Pulmonary artery endothelial cell (primary cell): Measurements from ENCODE around the gene TMEM89. TPM values are rescaled to one million over a fixed set of nuclear protein-coding genes. Genes with fewer than 3 reads are reported as not detected.
A peak's percentile ranks its signal among the peaks of the same experiment; 100 is the strongest.

ENCODE experiments used
- DNase-seq: peaks from one replicate; pipeline ENCODE4 v3.0.0-alpha.2; 2011; ENCODE audit warnings: low read depth, low spot score
- total RNA-seq: library from RNA; depleted of rRNA; stranded (reverse); fragments of >200 nt; gene quantifications from 2 replicates; pipeline ENCODE4 v1.2.3, GENCODE V29; 2014

The TMEM89 gene, protein sequence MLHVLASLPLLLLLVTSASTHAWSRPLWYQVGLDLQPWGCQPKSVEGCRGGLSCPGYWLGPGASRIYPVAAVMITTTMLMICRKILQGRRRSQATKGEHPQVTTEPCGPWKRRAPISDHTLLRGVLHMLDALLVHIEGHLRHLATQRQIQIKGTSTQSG
- not detected in 2 replicates for total RNA-seq

DNA sequence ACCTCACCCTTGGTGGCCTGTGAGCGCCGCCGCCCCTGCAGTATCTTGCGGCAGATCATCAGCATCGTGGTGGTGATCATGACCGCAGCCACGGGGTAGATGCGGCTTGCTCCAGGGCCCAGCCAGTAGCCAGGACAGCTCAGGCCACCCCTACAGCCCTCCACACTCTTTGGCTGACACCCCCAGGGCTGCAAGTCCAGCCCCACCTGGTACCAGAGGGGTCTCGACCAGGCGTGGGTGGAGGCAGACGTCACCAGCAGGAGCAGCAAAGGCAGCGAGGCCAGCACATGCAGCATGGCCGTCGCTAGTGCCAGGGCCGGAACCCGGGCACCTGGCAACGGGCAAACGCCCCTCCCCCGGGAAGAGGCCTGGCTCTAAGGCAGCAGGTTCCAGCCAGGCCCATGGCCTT, at the start of gene TMEM89:
Gene TMEM89, minus strand, starts transcription at position 309 of the 409 bp plus-strand sequence. Its CDS starts 13 bp downstream, at position 296.
- no peak for DNase-seq

DNA sequence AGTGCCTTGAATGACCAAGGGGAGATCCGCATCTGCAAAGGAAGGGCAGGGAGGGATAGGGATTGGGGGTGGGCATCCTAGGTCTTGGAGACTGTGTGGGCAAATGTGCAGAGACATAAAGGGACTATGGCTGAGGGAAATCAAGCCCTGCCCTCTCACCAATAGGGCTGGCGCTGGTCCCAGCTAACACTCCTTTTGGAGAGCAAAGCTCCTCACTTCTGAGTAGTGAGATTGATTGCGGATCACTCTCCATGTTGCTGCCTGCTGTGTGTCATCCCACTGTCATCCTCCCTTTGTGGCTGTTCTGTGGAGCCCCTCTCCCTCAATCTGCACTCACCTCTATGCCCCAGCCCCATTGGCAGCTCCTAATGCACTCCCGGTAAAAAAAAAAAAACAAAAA, 43.4 kb upstream of the TMEM89 start:
- DNase-seq = no peak

DNA sequence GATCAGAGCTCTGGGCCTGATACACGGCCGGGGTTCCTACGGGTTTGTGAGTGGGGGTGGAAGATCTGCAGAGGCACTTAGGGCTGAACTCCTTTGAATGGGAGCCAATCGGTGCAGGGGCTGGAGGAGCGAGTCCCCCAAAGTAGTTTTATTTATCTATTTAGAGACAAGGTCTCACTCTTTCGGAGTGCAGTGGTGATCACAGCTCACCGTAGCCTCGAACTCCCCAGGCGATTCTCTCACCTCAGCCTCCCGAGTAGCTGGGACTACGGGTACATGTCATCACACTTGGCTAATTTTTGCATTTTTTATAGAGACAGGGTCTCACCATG, 42.7 kb upstream of the TMEM89 start:
- DNase-seq = no peak

DNA sequence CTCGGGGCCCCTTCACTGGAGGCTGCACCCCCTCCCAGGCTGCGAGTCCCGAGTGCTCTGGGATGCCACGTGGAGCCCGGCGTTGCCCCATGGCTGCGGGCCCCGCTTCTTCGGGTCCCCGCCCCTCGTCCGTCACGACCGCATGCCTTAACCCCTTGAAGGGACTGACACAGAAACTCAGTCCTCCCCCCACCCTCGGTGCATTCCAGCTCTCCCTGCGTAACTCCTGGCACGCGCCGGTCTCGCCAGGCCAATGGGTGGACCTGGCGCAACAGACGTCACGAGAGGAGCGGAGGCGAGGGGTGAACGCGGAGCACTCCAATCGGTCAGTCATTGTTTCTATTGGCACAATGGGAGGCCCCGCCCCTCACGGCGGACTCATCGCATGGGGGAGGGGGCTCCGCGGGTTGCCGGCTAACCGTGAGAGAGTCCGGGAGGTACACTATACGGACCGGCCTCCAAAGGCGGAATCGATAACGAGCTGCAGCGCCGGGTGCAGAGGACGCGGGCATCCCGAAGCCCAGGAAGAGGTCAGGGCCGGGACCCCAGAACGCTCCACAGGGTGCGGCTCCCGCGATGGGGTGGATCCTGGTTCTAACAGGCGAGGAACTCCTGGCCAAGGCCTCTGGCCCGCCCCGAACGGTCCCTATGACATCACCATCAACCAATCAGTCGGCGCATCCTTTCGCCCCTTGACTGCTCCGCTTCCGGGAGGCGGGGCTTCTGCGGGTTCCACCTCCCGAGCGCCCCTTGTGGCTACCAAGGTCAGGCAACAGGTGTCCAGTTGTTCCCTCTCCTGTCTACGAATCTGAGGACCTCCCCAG, 42.1 kb upstream of the TMEM89 start:
- DNase-seq = peak; percentile 84

DNA sequence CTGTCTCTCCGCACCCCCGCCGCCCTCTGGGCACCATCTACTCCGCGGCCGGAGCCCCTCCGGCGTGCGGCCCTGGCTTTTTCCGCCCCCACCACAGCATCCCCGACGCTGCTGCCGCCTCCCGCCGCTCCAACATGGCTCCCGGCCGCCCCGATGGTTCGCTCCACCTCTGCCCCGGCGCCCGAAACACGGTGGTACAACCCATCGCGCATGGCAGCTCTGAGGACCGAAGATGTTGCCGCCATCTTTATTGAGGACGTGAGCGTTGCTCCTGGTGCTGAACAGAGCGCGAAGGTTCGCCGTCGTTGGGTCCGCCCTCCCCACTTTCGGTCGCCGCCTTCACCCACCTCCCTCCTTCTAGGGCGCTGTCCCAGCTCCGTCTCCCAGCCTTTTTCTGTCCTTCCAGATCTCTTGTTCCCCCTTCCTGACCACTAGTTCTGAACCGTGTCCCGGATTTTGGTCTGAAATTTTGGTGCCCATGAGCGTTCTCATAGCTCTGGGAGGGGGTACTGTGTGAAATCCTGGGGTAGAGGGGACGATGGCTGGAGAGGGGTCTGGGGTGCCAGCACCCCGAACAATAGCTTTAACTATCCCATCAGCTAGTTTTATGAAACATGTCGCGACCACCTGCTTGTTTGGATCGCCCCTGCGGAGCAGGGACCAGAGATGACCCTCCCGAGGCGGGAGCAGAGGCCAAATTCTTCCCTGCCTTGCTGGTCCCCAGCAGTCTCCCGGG, 41.4 kb upstream of the TMEM89 start, which contains the start of gene CELSR3:
Gene CELSR3, minus strand, starts transcription at position 134 of the 736 bp plus-strand sequence. CDS start 252 bp downstream, outside the sequence.
- peak; percentile 47 for DNase-seq

DNA sequence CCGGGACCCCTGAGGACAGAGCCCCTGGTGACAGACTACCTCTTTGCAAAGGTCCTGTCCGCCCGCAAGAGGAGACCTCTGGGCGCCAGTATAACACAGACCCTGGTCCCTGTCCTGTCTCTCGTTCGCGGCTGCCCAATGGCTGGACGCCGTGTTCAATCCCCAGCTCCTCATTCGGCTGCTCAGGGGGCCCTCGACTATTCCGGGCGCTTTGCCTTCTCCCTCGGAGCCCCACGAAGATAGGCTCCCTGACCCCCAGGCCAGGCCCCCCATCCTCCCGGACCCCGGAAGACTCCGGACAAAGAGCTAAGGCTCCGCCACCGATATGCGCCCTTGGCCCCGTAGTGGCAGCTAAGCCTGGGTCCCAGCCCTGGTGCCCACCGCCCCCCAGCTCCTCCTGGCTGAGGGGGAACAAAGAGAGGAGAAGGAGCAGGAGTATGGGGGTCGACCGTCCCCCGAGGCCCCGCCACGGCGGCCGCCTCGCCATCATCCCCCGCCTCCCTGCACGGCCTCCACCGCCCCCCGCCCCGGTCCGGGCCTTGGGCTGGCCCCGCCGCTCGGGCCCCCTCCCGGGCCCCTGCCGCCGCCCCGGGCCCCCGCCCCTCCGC, 40.7 kb upstream of the TMEM89 start:
- no peak for DNase-seq

DNA sequence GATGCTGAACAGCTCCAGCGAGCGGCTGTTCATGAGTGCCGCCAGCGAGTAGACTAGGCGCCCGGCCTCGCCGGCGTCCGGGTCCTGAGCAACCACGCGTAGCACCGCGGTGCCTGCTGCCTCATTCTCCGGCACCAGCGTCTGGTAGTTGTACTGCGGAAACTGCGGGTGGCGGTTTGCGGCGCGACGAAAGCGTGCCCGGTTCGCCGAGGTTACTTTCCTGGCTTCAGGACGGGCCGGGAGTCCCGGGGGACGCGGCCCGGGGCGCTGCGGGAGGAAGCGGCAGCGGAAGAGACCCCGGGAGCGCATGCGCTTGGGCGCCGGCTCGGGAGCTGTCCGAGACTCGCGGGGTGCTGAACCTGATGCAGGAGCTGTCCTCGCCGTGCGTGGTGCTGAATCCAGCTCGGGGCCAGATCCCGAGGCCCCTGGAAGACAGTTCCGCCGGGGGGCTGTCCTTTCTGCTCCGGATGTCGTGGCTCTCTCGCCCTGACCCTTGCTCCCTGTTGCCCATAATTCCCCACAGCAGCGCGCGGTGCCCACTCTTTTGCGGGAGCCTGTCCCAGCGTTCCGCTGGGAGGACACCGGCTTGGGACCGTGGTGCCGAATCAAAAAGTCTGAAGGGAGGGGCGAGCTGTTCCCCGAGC, 40.1 kb upstream of the TMEM89 start:
- no peak for DNase-seq

DNA sequence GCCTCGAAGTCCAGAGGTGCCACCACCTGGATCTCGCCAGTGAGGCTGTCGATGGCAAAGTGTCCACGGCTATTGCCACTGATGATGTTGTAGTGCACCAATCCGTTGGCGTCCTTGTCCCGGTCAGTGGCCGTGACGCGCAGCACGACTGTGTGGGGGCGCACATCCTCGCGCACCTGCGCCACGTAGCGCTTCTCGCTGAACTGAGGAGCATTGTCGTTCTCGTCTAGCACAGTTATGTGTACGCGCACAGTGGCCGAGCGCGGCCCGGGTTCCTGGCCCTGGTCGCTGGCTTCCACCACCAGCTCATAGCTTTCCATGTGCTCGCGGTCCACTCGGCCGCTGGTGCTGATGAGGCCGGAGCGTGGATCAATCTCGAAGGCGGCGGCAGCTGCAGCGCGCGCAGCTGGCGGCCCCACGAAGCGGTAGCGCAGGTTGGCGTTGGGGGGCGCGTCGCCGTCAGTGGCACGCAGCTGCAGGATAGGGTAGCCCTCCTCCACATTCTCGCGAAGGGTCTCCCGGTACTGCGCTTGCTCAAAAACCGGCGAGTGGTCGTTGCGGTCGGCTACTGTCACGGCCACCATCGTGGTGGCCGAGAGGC, 39.3 kb upstream of the TMEM89 start:
- no peak for DNase-seq

DNA sequence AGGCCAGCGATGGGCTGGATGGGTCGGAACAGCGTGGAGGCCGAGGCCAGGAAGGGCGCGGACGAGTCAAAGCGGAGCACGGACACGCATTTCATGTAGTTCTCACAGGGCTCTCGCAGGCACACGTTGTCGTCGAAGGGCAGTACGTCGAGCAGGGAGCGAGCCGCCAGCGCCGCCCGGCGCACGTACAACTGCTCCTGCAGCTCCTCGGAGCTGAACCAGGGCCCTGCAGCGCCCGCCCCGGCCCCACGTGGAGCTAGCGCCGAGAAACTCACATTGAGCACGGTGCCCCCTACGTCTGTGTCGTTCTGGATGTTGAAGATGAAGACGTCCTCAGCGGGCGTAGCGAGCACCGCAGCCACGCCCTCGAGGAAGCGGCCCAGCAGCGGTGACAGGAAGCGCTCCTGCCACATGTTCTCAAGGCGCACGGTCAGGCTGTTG, 35.3 kb upstream of the TMEM89 start:
- no peak for DNase-seq

DNA sequence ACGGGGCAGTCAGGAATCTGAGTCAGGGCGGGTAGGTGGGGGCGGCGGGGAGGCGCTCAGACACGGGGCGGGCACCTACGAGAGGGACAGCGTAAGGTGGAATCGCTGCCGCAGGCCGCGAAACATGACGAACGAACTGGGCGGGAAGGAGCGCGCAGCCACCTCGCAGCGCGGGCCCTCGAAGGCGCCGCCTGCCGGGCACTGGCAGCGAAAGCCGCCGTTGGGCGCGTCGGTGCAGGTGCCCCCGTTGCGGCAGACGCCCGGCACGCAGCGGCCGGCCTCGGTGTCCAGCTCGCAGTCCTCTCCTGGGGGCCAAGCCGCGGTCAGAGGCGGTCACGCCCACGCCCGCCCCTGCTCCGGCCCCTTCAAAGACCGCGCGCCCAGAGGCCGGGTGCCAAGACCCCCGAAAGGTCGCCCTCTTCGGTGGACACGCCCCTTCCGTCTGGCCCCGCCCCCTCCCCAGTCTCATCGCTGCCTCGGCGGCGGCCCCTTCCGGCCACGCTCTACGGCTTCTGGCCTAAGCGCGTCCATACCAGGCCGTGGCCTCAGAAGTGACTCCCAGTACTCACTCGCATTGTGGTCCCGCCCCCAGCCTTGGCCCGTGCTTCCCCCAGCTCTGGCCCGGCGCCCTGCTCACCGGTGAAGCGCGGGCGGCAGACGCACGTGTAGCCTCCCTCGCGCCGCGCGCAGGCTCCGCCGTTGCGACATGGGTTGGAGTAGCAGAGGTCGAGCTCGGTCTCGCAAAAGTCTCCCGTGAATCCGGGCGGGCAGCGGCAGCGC, 34.7 kb upstream of the TMEM89 start:
- peak; percentile 24 for DNase-seq

DNA sequence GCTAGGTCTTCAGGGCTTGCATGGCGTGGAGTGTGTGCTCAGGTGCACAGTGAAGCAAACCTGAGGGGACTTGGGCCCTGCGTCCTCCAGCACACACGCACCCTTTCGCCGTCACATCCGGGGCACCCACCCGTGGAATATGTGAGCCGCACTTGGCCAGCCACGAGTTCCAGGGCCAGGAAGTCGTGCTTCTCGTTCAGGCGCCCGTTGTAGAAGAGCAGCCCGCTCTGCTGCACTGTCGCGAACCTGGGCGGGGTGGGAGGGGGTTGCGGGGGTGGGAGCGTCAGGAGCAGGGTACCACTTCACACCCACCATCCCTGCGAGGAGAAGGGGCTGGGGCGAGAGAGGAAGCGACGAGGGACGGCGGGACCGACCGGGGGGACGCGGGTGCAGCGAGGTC, 34.0 kb upstream of the TMEM89 start:
- no peak for DNase-seq

DNA sequence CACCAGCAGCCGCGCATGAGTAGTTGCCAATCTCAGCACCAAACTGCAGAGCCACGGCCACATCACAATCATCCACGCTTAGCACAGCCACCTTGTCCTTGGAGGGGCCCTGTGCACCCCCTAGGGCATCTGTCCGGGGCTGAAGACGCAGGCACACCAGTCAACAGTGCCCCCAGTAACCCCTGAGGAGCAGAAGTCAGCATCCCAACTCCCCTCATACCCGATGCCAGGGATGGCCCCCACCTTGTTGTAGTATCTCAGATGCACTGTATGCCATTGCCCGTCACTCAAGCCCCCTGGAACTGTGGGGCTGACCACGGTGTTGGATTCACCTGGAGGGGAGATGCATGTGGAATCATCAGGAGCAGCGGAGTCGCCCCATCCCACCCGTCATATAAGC, 33.5 kb upstream of the TMEM89 start:
- no peak for DNase-seq

DNA sequence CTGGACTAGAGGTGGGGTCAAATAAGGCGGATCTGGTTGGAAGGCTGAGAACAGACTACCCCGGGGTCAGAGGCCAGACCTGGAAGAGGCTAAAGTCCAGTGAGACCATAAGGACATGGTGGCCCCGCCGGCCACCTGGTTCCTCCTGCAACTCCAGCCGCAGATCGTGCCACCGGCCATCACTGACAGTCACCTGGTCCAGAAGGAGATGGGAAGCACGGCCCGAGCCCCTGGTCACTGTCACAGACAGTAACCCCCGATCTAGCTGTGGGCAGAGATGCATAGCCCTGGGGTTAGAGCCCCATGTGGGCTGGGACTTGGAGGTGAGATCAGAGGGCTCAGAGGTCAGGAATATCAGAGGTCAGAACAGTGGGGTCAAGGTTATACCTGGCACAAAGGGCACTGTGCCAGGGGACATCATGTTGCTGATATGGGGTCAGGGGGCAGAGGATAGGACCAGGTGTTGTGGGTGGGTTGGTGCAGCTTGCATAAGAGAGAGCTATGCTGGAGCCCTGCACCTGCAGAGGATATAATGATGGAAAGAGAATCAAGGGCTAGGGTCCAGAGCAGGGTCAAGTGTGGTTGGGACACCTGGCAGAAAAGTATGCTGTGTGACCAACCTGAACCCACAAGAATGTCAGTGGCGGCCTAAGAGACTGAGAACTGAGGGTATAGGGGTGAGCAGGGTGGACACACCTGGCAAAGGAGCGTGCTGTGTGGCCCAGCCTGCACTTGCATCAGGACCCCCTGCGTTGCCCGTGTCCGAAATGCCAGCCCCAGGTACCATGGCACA, 31.6 kb upstream of the TMEM89 start:
- DNase-seq = no peak

DNA sequence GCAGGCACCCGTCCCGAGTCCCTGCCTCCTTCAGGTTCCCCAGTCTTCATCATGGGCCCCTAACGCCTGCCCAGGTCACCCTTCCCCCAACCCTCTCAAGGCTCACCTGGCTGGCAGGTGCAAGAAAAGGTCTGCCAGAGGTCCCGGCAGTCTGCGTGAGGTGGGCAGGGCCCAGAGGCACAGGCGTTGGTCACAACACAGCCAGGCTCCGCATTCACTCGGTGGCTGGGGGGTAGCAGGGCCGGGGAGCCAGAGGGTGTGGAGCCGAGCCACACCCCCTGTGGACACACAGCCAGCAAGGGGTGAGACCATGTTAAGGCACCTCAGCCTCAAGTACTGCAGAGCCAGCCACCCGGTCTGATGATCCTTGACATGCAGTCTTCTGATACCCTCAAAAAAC, 30.2 kb upstream of the TMEM89 start:
- no peak for DNase-seq

DNA sequence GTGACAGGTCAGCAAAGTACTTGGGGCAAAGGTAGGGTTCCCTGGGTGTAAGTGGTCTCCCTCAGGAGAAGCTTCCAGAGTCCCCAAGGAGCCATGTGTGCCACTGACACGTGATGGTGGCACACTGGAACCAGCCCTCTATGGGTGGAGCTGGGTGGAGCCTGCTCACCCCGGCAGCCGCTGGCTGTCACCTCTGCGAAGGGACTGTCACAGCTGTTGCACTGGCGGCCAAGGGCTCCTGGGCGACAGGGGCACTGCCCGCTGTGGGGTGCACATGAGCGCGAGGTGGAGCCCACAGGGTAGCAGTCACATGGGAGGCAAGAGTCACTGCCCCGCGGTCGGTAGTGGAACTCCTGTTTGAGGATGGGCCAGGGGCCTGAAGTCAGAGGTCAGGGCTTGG, 29.2 kb upstream of the TMEM89 start:
- no peak for DNase-seq

DNA sequence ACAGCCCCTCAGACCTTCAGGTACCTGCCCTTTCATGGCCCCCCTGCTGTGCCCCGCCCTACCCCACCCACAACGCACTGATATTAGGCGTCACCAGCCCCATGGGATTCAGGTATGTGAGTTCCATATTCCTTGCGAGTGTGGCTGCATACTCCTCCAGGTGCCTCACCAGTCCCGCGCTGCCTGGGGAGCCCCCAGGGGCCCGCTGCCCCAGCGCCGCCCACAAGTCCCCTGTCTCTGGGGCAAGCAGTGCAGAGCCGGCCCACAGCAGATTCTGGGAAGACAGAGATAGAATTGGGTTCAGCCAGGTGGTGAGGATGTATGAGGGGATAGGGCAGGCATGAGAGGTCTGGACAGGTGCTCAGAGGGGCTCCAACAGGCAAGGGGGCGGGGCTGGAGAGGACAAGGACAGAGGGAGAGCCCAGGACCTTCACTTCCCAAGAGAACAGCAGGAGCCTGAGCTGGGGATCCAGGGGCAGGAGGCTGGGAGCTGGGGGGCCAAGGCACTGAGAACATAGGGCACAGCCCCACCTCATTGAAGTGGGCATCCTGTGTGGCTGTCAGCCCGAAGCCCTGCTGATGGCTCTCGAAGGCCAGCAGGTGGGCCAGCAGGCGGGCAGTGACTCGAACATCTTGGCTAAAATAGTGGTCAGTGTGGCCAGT, 26.8 kb upstream of the TMEM89 start:
- no peak for DNase-seq

DNA sequence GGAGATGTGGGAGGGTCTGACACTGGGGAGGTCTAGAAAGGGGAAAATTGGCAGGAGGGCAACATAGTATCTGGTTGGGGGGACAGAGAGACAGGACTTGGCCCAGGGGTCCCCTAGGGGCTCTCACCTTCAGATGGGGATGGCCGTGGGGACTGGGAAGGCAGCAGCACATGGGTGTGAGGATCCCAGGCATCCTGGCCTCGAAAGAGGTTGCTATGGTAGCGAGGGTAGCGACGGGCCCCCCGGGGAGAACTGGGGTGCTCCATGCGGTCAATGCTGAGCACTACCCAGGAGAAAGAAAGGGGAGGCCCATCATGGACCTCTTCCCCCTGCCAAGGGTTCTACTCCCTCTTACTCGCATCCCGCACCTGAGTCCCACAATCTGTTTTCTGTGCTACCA, 26.1 kb upstream of the TMEM89 start:
- DNase-seq = no peak

DNA sequence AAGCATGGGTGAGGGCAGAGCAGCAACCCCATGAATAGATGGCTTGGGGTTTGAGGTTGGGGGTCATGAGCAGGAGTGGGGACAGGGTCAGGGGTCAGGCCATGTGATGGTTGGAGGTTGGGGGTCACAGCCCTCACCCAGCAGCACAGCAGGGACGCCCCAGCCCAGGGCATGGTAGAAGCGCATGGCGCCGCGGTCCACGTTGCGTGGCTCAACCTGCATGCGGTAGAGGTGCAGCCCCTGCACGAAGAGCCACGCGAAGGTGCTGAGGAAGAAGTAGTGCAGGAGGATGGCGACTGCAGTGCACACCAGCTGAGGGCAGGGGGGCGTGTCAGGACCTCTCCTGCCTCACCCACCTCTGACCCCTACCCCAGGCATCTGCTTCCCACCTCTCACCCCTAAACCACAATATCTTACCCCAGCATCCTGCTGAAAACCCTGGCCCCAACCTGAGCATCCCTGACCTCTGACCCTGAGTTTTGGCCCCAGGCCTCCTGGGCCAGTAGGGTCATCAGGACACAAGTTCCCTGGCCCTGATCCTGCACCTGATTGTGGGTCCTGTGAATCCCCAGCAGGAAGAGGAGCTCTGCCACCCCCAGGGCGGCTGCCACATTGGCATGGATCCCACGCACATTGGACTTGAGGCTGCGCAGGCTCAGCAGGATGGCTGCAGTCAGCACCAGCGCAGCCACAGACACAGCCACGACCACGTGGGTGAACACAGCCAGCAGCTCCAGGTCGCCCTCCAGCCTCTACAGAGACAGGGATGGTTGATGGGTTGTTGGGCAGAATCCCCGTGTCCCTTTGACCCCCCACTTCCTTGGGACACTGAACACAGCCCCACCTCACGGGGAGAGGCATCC, 23.6 kb upstream of the TMEM89 start:
- DNase-seq = no peak
